PFSK-1 (cell line): ENCODE measurements around the gene STRIP1.

ENCODE experiments used
- FOXP2 ChIP-seq: optimal IDR thresholded peaks from 2 replicates; pipeline ENCODE3; 2011; ENCODE audit warnings: borderline replicate concordance, control low read depth, inconsistent platforms; ENCODE audit not compliant: insufficient read depth; ENCODE audit errors: extremely low read length, extremely low read depth
- POLR2AphosphoS5 ChIP-seq: IDR thresholded peaks from 2 replicates; pipeline ENCODE4 v1.6.1; 2012; ENCODE audit warnings: low read depth, mild to moderate bottlenecking, control low read depth, low read length, moderate library complexity
- REST ChIP-seq, 2 experiments: IDR thresholded peaks; 2 replicates each; pipeline versions ENCODE4 v1.6.1 to v1.8.0; 2011 to 2012; ENCODE audit warnings: low read depth in 2 of 2, low read length in 2 of 2, control low read depth in 1 of 2, inconsistent platforms in 1 of 2, mild to moderate bottlenecking in 1 of 2, moderate library complexity in 1 of 2; ENCODE audit not compliant: insufficient read depth in 1 of 2
- SIN3A ChIP-seq: IDR thresholded peaks from 2 replicates; pipeline ENCODE4 v1.6.1; 2012; ENCODE audit warnings: mild to moderate bottlenecking, low read length, moderate library complexity, borderline replicate concordance; ENCODE audit not compliant: insufficient read depth
- TAF1 ChIP-seq: IDR thresholded peaks from 2 replicates; pipeline ENCODE4 v1.6.1; 2012; ENCODE audit warnings: low read length, control low read depth, borderline replicate concordance; ENCODE audit not compliant: insufficient read depth

- TF ChIP-seq REST (IDR thresholded peaks at IDR 0.05; ENCODE audit: insufficient read depth in 1 of 2, low read depth in 2 of 2, low read length in 2 of 2) = no peak
- TF ChIP-seq POLR2AphosphoS5 = no peak
- no peak for TF ChIP-seq TAF1
- no peak for TF ChIP-seq SIN3A
- no peak for TF ChIP-seq FOXP2
Observed at GRCh38 chr1:110064576-110065337, 30.3 kb downstream of the STRIP1 start.
